ENCODE measurements around the gene KLK4. TPM values are rescaled to one million over a fixed set of nuclear protein-coding genes. Genes with fewer than 3 reads are reported as not detected.

The KLK4 gene
- total and polyA plus RNA-seq, 9 of the 15 experiments (the other 6 are each of a cell fraction or from before 2014, with no cell fraction given) = not detected

DNA sequence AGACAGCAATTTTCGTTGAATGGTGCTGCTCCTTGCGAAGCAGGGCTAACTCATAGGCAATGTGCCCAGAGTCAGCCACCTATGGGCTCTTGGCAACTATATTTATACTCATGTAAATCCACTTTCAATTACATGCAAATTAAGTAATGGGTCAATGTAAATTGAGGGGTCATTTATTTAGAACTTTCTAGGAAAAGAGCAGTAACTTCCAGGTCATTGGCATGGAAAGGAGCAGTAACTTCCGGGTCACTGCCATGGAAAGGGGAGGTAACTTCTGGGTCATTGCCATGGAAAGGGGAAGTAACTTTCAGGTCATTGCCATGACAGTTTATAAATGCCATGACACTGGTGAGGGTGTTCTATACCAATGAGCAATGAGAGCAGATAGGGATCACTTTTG, 11.6 kb downstream of the KLK4 start (continued):
- TF ChIP-seq, protein P1, sequence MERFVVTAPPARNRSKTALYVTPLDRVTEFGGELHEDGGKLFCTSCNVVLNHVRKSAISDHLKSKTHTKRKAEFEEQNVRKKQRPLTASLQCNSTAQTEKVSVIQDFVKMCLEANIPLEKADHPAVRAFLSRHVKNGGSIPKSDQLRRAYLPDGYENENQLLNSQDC (CRISPR knock-in tag; IDR thresholded peaks at IDR 0.05) = no peak
- TF ChIP-seq ZKSCAN1 (IDR thresholded peaks at IDR 0.05; ENCODE audit: low read depth, low read length) = no peak
- no peak for TF ChIP-seq ZMIZ1 (IDR thresholded peaks at IDR 0.05; ENCODE audit: low read depth in 2 of 2, low read length in 2 of 2)
- no peak for TF ChIP-seq TRIM24 (IDR thresholded peaks at IDR 0.05)
- no peak for TF ChIP-seq ZBTB26 (CRISPR knock-in tag; IDR thresholded peaks at IDR 0.05)
- no peak for TF ChIP-seq ID3 (CRISPR knock-in tag; IDR thresholded peaks at IDR 0.05)
- peak; percentile 55; the same call in 1 of the 2 replicates for TF ChIP-seq ID3 (tag; IDR thresholded peaks at IDR 0.05)
- TF ChIP-seq GTF2F1 (IDR thresholded peaks at IDR 0.05; ENCODE audit: low read depth, low read length) = no peak
- no peak for TF ChIP-seq FUS (optimal IDR thresholded peaks at IDR 0.05; ENCODE audit: low read depth, low read length)
- no peak for TF ChIP-seq OTX1 (CRISPR knock-in tag; IDR thresholded peaks at IDR 0.05)
- no peak for TF ChIP-seq ZBTB49 (CRISPR knock-in tag; IDR thresholded peaks at IDR 0.05; ENCODE audit: borderline replicate concordance)
- TF ChIP-seq CBFB (CRISPR knock-in tag; IDR thresholded peaks at IDR 0.05) = no peak
- TF ChIP-seq, protein P2, sequence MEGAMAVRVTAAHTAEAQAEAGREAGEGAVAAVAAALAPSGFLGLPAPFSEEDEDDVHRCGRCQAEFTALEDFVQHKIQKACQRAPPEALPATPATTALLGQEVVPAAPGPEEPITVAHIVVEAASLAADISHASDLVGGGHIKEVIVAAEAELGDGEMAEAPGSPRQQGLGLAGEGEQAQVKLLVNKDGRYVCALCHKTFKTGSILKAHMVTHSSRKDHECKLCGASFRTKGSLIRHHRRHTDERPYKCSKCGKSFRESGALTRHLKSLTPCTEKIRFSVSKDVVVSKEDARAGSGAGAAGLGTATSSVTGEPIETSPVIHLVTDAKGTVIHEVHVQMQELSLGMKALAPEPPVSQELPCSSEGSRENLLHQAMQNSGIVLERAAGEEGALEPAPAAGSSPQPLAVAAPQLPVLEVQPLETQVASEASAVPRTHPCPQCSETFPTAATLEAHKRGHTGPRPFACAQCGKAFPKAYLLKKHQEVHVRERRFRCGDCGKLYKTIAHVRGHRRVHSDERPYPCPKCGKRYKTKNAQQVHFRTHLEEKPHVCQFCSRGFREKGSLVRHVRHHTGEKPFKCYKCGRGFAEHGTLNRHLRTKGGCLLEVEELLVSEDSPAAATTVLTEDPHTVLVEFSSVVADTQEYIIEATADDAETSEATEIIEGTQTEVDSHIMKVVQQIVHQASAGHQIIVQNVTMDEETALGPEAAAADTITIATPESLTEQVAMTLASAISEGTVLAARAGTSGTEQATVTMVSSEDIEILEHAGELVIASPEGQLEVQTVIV (CRISPR knock-in tag; IDR thresholded peaks at IDR 0.05; ENCODE audit: borderline replicate concordance) = no peak
- no peak for TF ChIP-seq E2F5 (CRISPR knock-in tag; IDR thresholded peaks at IDR 0.05)
- TF ChIP-seq MEF2D (tag; conservative IDR thresholded peaks at IDR 0.05; ENCODE audit: low read depth) = 0 out of 2 replicates have a peak, but pooled peaks have one; percentile 19
- no peak for TF ChIP-seq KLF13 (tag; IDR thresholded peaks at IDR 0.05; ENCODE audit: borderline replicate concordance, low read depth)

Data from K562 (cell line).